BLaER1 treated with 17β-estradiol and CSF1 and Interleukin-3, amounts not matched to agents 10 nM and 100 nM (cell line): ENCODE data around the gene ADCY3.

ENCODE experiments used
- H3K27ac ChIP-seq, 11 experiments: shearing (Covaris generic); formaldehyde crosslinking; 2 replicates each; pipeline ENCODE4 v1.8.1; 2022
- H3K27me3 ChIP-seq, 11 experiments: shearing (Covaris generic); formaldehyde crosslinking; 2 replicates each; pipeline ENCODE4 v1.8.1; 2022
- H3K36me3 ChIP-seq, 11 experiments: shearing (Covaris generic); formaldehyde crosslinking; 2 replicates each; pipeline ENCODE4 v1.8.1; 2022
- H3K4me1 ChIP-seq, 10 experiments: shearing (Covaris generic); formaldehyde crosslinking; 2 replicates each; pipeline ENCODE4 v1.8.1; 2022
- H3K4me2 ChIP-seq, 11 experiments: shearing (Covaris generic); formaldehyde crosslinking; 2 replicates each; pipeline ENCODE4 v1.8.1; 2022
- H3K4me3 ChIP-seq, 10 experiments: shearing (Covaris generic); formaldehyde crosslinking; 2 replicates each; pipeline ENCODE4 v1.8.1; 2022
- H3K9ac ChIP-seq, 11 experiments: shearing (Covaris generic); formaldehyde crosslinking; 2 replicates each; pipeline ENCODE4 v1.8.1; 2022
- H3K9me3 ChIP-seq, 11 experiments: shearing (Covaris generic); formaldehyde crosslinking; replicated peaks in 1 of 11; 2 replicates each; pipeline ENCODE4 v1.8.1; 2022
- H4K20me1 ChIP-seq, 11 experiments: shearing (Covaris generic); formaldehyde crosslinking; 2 replicates each; pipeline ENCODE4 v1.8.1; 2022
- Cebpa-rat ChIP-seq, 11 experiments: shearing (Covaris generic); IDR thresholded peaks; 2 replicates each; pipeline ENCODE4 v1.8.1; 2022

Gene ADCY3

DNA sequence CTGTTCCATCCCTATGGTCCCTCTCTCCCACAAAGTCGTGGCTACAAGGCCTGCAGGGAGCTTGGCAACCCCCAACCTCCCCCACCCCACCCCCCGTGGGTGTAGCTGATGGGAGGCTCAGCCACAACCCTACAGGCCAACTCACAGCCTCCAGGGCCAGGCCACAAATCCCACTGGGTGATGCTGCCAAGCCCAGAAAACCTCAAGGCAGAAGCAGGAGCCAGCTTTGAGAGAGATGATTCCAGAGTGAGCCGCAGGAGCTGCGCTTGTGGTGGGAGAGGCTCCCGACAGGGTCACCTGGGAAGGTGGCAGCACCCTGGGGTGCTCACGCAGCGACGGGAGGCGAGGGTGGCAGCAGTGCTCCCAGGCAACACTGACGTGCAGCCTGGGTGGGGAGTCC, 44.8 kb downstream of the ADCY3 start:
- no peaks in the 10 kb centered on the region for H3K27me3 ChIP-seq
- H3K9me3 ChIP-seq = no peaks in the 10 kb centered on the region
- H3K4me2 ChIP-seq = peak overlapping the region; percentile 33 to 91 (median 84)
- H3K36me3 ChIP-seq = peaks cover 0 to 40% (median 25%) of the 10 kb centered on the region in 11 experiments; a peak in 21 of 22 replicates
- peaks cover 28 to 85% (median 66%) of the 10 kb centered on the region in 10 experiments for H3K4me1 ChIP-seq
- H3K9ac ChIP-seq = peak overlapping the region in 4 of 11 experiments; percentile 12 to 56 (median 31); a peak in 2 of 22 replicates
- H3K4me3 ChIP-seq = no peak overlapping the region
- no peak for TF ChIP-seq Cebpa-rat (IDR thresholded peaks at IDR 0.05)
- H4K20me1 ChIP-seq = peaks cover 13 to 83% (median 66%) of the 10 kb centered on the region in 11 experiments; a peak in 20 of 22 replicates
- H3K27ac ChIP-seq = no peak overlapping the region

DNA sequence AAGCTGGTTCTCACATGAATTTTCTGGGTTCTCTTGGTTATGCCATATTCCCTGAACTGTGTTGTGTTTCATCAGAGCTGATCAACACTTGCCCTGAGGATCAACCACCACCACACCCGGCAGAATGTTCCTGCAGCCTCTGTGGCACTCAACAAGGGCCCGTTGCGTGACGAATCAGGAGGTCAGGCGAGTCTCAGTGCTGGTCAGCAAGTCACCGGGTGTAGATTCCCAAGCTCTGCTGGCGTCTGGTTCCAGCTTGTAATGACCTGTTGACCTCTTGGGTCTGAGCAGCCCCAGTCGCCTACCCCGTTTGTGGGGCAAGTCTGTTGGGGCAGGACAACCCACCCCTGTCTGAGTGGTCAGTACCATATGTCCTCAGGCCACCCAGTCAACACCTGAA, 46.0 kb downstream of the ADCY3 start:
- Histone ChIP-seq H3K4me2 (peak overlapping the region in 7 of 11 experiments; percentile 4 to 89 (median 70); a peak in 9 of 22 replicates), H3K27ac (no peak overlapping the region), H3K27me3 (no peaks in the 10 kb centered on the region), H3K9ac (no peak overlapping the region), H4K20me1 (peaks cover 13 to 84% (median 66%) of the 10 kb centered on the region in 11 experiments; a peak in 20 of 22 replicates), H3K4me1 (peaks cover 18 to 72% (median 53%) of the 10 kb centered on the region in 10 experiments), H3K36me3 (peaks cover 0 to 48% (median 31%) of the 10 kb centered on the region in 11 experiments; a peak in 21 of 22 replicates), H3K4me3 (no peak overlapping the region), H3K9me3 (no peaks in the 10 kb centered on the region)
- no peak for TF ChIP-seq Cebpa-rat (IDR thresholded peaks at IDR 0.05)

DNA sequence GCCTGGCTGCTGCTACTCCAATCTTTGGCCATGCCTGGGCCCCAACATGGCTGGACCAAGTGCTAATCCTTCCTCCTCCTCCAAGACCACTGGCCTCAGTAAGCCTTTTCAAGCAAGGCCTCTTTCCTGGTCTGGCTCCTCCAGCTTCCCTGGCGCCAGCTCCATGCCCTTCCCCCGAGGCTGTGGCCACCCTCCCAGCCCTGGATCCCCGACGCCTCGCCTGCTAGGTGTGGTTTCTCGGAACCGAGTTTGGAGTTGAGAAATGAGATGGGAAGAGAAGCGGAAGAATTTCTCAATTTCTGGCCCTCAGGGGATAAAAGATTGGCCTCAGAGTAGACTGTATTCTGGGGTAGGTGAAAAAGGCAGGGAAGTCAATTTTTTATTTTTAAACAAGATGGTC, 46.4 kb downstream of the ADCY3 start:
- H3K4me2 ChIP-seq = peak overlapping the region in 5 of 11 experiments; percentile 4 to 89 (median 70); a peak in 6 of 22 replicates
- H4K20me1 ChIP-seq = peaks cover 9 to 80% (median 62%) of the 10 kb centered on the region in 11 experiments; a peak in 20 of 22 replicates
- H3K27ac ChIP-seq = no peak overlapping the region
- H3K36me3 ChIP-seq = peaks cover 0 to 48% (median 31%) of the 10 kb centered on the region in 11 experiments; a peak in 21 of 22 replicates
- H3K4me3 ChIP-seq = no peak overlapping the region
- TF ChIP-seq Cebpa-rat (IDR thresholded peaks at IDR 0.05) = no peak
- peaks cover 14 to 68% (median 49%) of the 10 kb centered on the region in 10 experiments for H3K4me1 ChIP-seq
- H3K27me3 ChIP-seq = no peaks in the 10 kb centered on the region
- no peaks in the 10 kb centered on the region for H3K9me3 ChIP-seq
- no peak overlapping the region for H3K9ac ChIP-seq

DNA sequence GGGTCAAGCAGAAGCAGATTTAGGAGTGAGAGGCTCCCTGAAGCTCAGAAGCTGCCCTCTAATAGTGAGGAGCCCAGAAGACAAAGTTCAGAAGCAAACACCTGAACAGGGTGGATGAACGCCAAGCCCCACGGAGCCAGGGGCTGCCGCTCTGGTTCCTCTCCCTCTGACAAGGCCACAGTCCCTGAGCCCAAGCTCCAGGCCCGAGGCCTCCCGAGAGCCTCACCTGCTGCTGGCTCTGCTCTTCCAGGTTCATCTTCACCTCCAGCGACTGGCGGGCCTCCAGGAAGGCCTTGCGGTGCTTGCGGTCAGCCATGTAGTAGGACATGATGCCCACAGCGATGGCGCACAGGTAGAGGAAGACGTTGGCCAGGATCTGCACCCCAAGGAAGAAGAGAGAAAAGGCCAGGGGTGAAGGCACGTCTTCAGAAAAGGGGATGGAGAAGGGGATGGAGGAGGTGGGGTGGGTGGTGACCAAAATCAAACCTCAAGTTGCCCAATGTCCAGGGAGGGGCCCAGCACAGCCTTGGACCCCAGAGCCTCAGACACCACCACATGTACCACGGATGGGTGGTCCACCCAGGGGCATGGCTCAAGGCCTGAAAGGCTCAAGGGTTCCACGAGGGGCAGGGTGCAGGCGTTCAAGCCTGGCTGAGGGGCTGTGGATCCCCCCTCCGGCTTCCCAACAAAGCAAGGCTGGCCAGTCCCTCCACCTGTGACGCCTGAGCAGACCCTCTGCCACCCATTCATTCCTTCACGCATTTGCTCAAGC, 47.5 kb downstream of the ADCY3 start:
- TF ChIP-seq Cebpa-rat (IDR thresholded peaks at IDR 0.05) = no peak
- H3K27me3 ChIP-seq = no peaks in the 10 kb centered on the region
- peaks cover 9 to 57% (median 38%) of the 10 kb centered on the region in 10 experiments for H3K4me1 ChIP-seq
- H3K4me2 ChIP-seq = peak overlapping the region in 1 of 11 experiments; percentile 20; a peak in 1 of 22 replicates
- H3K4me3 ChIP-seq = no peak overlapping the region
- peaks cover 0 to 57% (median 33%) of the 10 kb centered on the region in 11 experiments; a peak in 21 of 22 replicates for H3K36me3 ChIP-seq
- no peaks in the 10 kb centered on the region for H3K9me3 ChIP-seq
- no peak overlapping the region for H3K9ac ChIP-seq
- peaks cover 9 to 72% (median 52%) of the 10 kb centered on the region in 11 experiments; a peak in 20 of 22 replicates for H4K20me1 ChIP-seq
- H3K27ac ChIP-seq = no peak overlapping the region

DNA sequence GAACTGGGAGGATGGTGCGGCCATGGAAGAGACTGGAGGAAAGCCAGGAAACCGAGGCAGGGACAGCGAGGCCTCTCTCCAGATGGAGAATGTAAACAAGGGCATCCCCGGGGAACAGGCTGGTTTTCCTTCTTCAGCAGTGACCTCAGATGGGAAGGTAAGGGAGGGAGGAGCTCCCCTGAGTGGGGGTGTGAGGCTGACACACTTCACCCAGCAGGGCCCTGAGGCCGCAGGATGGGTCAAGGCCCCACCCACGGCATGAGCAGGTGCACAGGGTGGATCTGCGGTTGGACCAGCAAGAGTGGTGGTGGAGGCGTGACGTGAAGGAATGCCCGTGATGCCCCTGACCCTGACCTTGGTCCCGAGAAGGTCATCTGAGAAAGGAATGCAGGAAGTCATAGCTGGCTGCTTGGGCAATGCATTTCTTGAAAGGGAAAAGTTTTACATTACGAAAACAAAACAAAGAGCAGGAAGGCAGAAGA, 48.1 kb downstream of the ADCY3 start:
- Histone ChIP-seq H3K36me3 (peaks cover 0 to 63% (median 37%) of the 10 kb centered on the region in 11 experiments; a peak in 21 of 22 replicates), H3K4me3 (no peak overlapping the region), H3K4me2 (peak overlapping the region in 1 of 11 experiments; percentile 20; a peak in 1 of 22 replicates), H3K9ac (no peak overlapping the region), H3K27me3 (no peaks in the 10 kb centered on the region), H3K9me3 (no peaks in the 10 kb centered on the region), H4K20me1 (peaks cover 9 to 66% (median 46%) of the 10 kb centered on the region in 11 experiments; a peak in 20 of 22 replicates), H3K4me1 (peaks cover 9 to 51% (median 32%) of the 10 kb centered on the region in 10 experiments), H3K27ac (no peak overlapping the region)
- no peak for TF ChIP-seq Cebpa-rat (IDR thresholded peaks at IDR 0.05)

DNA sequence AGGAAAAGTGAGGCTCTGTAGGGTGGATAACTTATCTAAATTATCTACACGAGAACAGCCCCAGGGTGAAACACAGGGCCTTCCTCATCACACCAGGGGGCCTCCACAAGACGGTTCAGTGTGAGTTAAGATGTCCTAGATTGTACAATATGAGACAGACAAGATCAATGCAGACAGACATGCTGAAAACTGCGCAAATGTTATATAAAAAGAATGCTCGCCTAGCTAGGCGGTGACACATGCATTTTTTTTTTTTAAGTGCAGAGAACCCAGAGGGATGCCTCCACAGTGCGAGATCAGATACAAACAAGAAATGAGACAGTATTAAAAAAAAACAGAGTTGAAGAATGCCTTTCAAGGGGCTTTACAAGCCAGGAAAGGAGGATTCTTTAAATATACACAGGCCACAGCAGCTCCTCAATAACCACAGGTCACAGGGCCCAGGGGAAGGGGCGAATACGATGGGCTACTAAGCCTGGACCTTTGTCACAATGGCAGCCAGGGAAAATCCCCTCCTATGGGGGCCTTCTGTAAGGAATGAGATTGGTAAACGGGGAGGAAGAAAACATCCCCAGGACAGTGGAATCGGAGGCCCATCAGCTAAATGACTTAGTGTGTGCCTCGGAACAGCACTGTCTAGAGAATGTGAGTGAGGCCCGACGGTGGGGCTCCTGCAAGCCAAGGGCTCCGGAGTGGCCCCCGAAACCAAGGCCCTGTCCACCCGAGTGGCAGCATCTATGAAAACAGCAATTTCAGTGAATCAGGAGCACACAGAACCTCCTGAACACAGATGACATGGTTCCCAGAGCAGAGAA, 48.9 kb downstream of the ADCY3 start:
- Histone ChIP-seq H3K27ac (no peak overlapping the region), H3K4me2 (no peak overlapping the region)

DNA sequence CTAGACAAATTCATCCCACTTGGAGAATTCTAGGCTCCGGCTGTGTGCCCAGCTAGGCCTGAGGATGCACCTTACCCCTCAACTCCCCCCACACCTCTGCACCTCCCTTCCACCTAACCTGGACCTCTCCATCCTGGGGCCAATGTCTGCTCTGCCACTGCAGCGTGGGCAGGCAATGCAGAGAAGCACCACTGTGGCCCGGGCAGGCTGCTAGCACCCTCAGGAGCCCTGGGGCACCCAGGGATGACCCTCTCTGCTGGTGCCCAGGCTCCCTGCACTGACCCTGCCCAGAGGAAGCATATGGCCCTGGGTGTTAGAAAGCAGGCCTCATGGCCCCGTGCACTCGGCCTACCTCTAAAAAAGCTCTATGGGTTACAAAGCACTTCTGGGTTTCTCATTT, 49.6 kb downstream of the ADCY3 start:
- Histone ChIP-seq H3K9me3 (no peaks in the 10 kb centered on the region), H3K4me2 (no peak overlapping the region), H3K27me3 (no peaks in the 10 kb centered on the region), H3K4me1 (peaks cover 3 to 37% (median 20%) of the 10 kb centered on the region in 10 experiments), H4K20me1 (peaks cover under 1 to 51% (median 31%) of the 10 kb centered on the region in 11 experiments; a peak in 19 of 22 replicates), H3K9ac (no peak overlapping the region), H3K4me3 (no peak overlapping the region), H3K36me3 (peaks cover 0 to 74% (median 39%) of the 10 kb centered on the region in 11 experiments; a peak in 21 of 22 replicates), H3K27ac (no peak overlapping the region)
- no peak for TF ChIP-seq Cebpa-rat (IDR thresholded peaks at IDR 0.05)

More for the DNA sequence above, 48.9 kb downstream of the ADCY3 start:
- H3K27me3 ChIP-seq = no peaks in the 10 kb centered on the region
- H3K9me3 ChIP-seq = no peaks in the 10 kb centered on the region
- peaks cover 7 to 58% (median 38%) of the 10 kb centered on the region in 11 experiments; a peak in 19 of 22 replicates for H4K20me1 ChIP-seq
- H3K4me3 ChIP-seq = no peak overlapping the region
- no peak overlapping the region for H3K9ac ChIP-seq
- peaks cover 0 to 68% (median 39%) of the 10 kb centered on the region in 11 experiments; a peak in 21 of 22 replicates for H3K36me3 ChIP-seq
- peaks cover 9 to 44% (median 26%) of the 10 kb centered on the region in 10 experiments for H3K4me1 ChIP-seq
- TF ChIP-seq Cebpa-rat (IDR thresholded peaks at IDR 0.05) = no peak

DNA sequence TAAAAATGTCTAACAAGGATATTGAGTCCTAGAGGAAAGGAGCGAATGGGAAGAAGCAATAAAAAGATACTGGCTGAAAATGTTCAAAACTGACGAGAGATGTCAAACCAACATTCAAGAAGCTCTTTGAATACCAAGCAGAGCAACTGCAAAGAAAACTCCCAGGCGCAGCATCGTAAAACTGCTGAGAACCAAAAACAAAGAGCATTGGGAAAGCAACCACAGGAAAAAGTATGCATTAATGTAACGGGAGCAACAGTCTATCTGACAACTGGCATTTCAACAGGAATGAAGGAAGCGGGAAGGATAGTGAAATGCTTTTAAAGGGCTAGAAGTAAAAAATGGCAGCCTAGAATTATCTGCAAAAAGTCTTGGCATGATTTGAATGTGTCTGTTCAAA, 53.1 kb downstream of the ADCY3 start:
- Histone ChIP-seq H3K4me2 (no peak overlapping the region), H3K9me3 (no peaks in the 10 kb centered on the region)

More for the DNA sequence above, 53.1 kb downstream of the ADCY3 start:
- H4K20me1 ChIP-seq = peaks cover 0 to 18% (median 3%) of the 10 kb centered on the region in 11 experiments; a peak in 6 of 22 replicates
- peaks cover 6 to 76% (median 30%) of the 10 kb centered on the region in 11 experiments; a peak in 21 of 22 replicates for H3K36me3 ChIP-seq
- no peaks in the 10 kb centered on the region for H3K27me3 ChIP-seq
- no peak for TF ChIP-seq Cebpa-rat (IDR thresholded peaks at IDR 0.05)
- H3K27ac ChIP-seq = no peak overlapping the region
- peaks cover 0 to 4% (median 0%) of the 10 kb centered on the region in 10 experiments; a peak in 3 of 20 replicates for H3K4me1 ChIP-seq
- no peak overlapping the region for H3K9ac ChIP-seq
- H3K4me3 ChIP-seq = no peak overlapping the region
